Pancreas (tissue), 10 donors: ENCODE measurements around the gene TNRC6A. TPM values are rescaled to one million over a fixed set of nuclear protein-coding genes. Genes with fewer than 3 reads are reported as not detected.

Experiments used
- ATAC-seq, 4 donors: fragments of 200-7000 bp; cut with Tn5 transposase; one replicate each; pipeline versions ENCODE4 v1.8.0 to v1.9.1; 2020; ENCODE audit warnings: mild to moderate bottlenecking in 4 of 4, moderate library complexity in 4 of 4
- DNase-seq, 6 donors: peaks; one replicate each; pipeline ENCODE4 v3.0.0-alpha.2; 2020
- FAIRE-seq: peaks from 2 replicates; lab custom pipeline; 2012; peaks lifted over from hg19 to GRCh38; lab: Jason Lieb, UNC
- H3K27ac ChIP-seq, 4 donors: fragments of 200-600 bp; sonication (generic); 1 replicate in 3 of 4; 2 replicates in 1 of 4; pipeline versions ENCODE4 v1.5.0 to v1.8.0; 2020
- H3K27me3 ChIP-seq, 4 donors: fragments of 200-600 bp; one replicate each; pipeline ENCODE4 v1.8.0; 2021
- H3K36me3 ChIP-seq, 3 donors: fragments of 200-600 bp; sonication (generic) in 1 of 3; one replicate each; pipeline versions ENCODE4 v1.5.0 to v1.8.0; 2020 to 2021
- H3K4me1 ChIP-seq, 3 donors: fragments of 200-600 bp; one replicate each; pipeline ENCODE4 v1.8.0; 2021
- H3K4me3 ChIP-seq, 4 donors: fragments of 200-600 bp; sonication (generic) in 2 of 4; one replicate each; pipeline versions ENCODE4 v1.5.0 to v1.8.0; 2020 to 2021
- H3K9me3 ChIP-seq, 4 donors: fragments of 200-600 bp; one replicate each; pipeline ENCODE4 v1.8.0; 2021
- WGBS, 2 donors: extraction: QIAGEN DNeasy Blood & Tissue Kit; methylation state at CpG; one replicate each; pipeline ENCODE4 v1.1.7; 2013; 5-methylcytosine and 5-hydroxymethylcytosine counted together
- intact Hi-C, 3 donors: fragments of 100-400 bp; cut with DNase I; formaldehyde crosslinking; loops; one replicate each; pipeline versions ENCODE4 v1.11.1 to v1.14.2; 2022
- polyA plus RNA-seq, 2 donors: library from polyadenylated mRNA; stranded (reverse); fragments of 200-250 nt; gene quantifications; one replicate each; pipeline ENCODE4 v1.2.3, GENCODE V29; 2013
- total RNA-seq, 6 donors: library from RNA; stranded (reverse); fragmentation: NEBNext Ultra II Directional in 4 of 6; extraction: Animal tissue kit (Norgen Biotek cat#: 25700) in 4 of 6; gene quantifications; one replicate each; pipeline versions ENCODE4 v1.2.1 to v1.2.4, GENCODE V29; 2021 to 2023
- TF ChIP-seq, protein P1 (sequence below), 4 donors: fragments of 200-600 bp; sonication (generic) in 3 of 4; IDR thresholded peaks; one replicate each; pipeline versions ENCODE4 v1.5.0 to v1.8.0; 2021; ENCODE audit warnings: antibody characterized with exemption in 4 of 4
- donor health status: healthy with polysubstance abuse.
- donor health status: DM: no; HTN: no; CAD: no; lungs with moderate emphysema.
- donor health status: DM: no; HTN: no; CAD: no.
- donor health status: control.
- donor health status: control.
- donor health status: Bipolar disorder and iron deficiency.
- donor health status: DM: yes; HTN: yes; CAD: no.
- donor health status: DM: no; HTN: no; CAD: no.
- donor health status: DM: no; HTN: no; CAD: no.
- donor health status: DM: yes; HTN: yes; CAD: no.

Gene TNRC6A
- total and polyA plus RNA-seq, 8 donors = 15.6 to 33.9 (median 23.2) TPM

- intact Hi-C loops = no loop called here
- H3K27ac ChIP-seq = no peak overlapping the region
- no peaks in the 10 kb centered on the region for H3K27me3 ChIP-seq
- ATAC-seq (no peak), DNase-seq (no peak), FAIRE-seq (no peak)
- 86 to 89% methylated on average over 12 of the region's 12 CpGs for WGBS, 2 donors
- peaks cover 3 to 43% (median 19%) of the 10 kb centered on the region in 3 donors for H3K36me3 ChIP-seq
- no peaks in the 10 kb centered on the region for H3K9me3 ChIP-seq
- TF ChIP-seq, protein P1, sequence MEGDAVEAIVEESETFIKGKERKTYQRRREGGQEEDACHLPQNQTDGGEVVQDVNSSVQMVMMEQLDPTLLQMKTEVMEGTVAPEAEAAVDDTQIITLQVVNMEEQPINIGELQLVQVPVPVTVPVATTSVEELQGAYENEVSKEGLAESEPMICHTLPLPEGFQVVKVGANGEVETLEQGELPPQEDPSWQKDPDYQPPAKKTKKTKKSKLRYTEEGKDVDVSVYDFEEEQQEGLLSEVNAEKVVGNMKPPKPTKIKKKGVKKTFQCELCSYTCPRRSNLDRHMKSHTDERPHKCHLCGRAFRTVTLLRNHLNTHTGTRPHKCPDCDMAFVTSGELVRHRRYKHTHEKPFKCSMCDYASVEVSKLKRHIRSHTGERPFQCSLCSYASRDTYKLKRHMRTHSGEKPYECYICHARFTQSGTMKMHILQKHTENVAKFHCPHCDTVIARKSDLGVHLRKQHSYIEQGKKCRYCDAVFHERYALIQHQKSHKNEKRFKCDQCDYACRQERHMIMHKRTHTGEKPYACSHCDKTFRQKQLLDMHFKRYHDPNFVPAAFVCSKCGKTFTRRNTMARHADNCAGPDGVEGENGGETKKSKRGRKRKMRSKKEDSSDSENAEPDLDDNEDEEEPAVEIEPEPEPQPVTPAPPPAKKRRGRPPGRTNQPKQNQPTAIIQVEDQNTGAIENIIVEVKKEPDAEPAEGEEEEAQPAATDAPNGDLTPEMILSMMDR (IDR thresholded peaks at IDR 0.05) = no peak
- H3K4me3 ChIP-seq = no peak overlapping the region
- no peaks in the 10 kb centered on the region for H3K4me1 ChIP-seq
Measured at GRCh38 chr16:24826096-24826690, 96.7 kb downstream of the TNRC6A start.

- ATAC-seq (no peak), FAIRE-seq (no peak), DNase-seq (no peak)
- Histone ChIP-seq H3K27me3 (no peaks in the 10 kb centered on the region), H3K9me3 (no peaks in the 10 kb centered on the region), H3K4me3 (no peak overlapping the region), H3K36me3 (peaks cover 3 to 35% (median 12%) of the 10 kb centered on the region in 3 donors), H3K27ac (no peak overlapping the region), H3K4me1 (no peaks in the 10 kb centered on the region)
- WGBS, 2 donors = 95 to 96% methylated on average over 9 of the region's 9 CpGs
- intact Hi-C loops = no loop called here
- TF ChIP-seq, protein P1 (IDR thresholded peaks at IDR 0.05) = no peak
Measured at GRCh38 chr16:24826817-24827566, 97.5 kb downstream of the TNRC6A start.

GRCh38 chr16:24829153-24829552 lies 99.7 kb downstream of the TNRC6A start:
- H3K27me3 ChIP-seq = no peaks in the 10 kb centered on the region
- H3K9me3 ChIP-seq = no peaks in the 10 kb centered on the region
- 31 to 41% methylated on average over 5 of the region's 5 CpGs for WGBS, 2 donors
- H3K4me1 ChIP-seq = no peaks in the 10 kb centered on the region
- H3K4me3 ChIP-seq = no peak overlapping the region
- H3K36me3 ChIP-seq = peaks cover 0 to 14% (median 6%) of the 10 kb centered on the region in 3 donors
- TF ChIP-seq, protein P1 (IDR thresholded peaks at IDR 0.05) = no peak
- H3K27ac ChIP-seq = no peak overlapping the region
- ATAC-seq (peak in 1 of 4 donors; percentile 6), FAIRE-seq (no peak), DNase-seq (no peak)
- intact Hi-C loops = no loop called here

- Histone ChIP-seq H3K4me1 (no peaks in the 10 kb centered on the region), H3K27ac (no peak overlapping the region), H3K9me3 (no peaks in the 10 kb centered on the region), H3K36me3 (peaks cover 0 to 2% (median 2%) of the 10 kb centered on the region in 3 donors), H3K4me3 (no peak overlapping the region), H3K27me3 (no peaks in the 10 kb centered on the region)
- DNase-seq (no peak), ATAC-seq (no peak), FAIRE-seq (no peak)
- WGBS, 2 donors = 85 to 90% methylated on average over 6 of the region's 6 CpGs
- TF ChIP-seq, protein P1 (IDR thresholded peaks at IDR 0.05) = no peak
- intact Hi-C loops = no loop called here
Measured at GRCh38 chr16:24833352-24833751, 103.9 kb downstream of the TNRC6A start.
